ENCODE data around the gene TAL2.

Gene TAL2

GRCh38 chr9:105662184-105663104 is at the start of gene TAL2:
TAL2 (plus strand) TSS chr9:105662457; CDS start chr9:105662497, 40 bp downstream.
- no peaks in the 10 kb centered on the region for H3K36me3 ChIP-seq (ENCODE audit: insufficient read depth, low read length)
- H3K9ac ChIP-seq (ENCODE audit: low read length), result no peak within 1 kb of the TSS

GRCh38 chr9:105621001-105621400 is 41.3 kb upstream of the TAL2 start:
- no peaks in the 10 kb centered on the region for H3K4me1 ChIP-seq (ENCODE audit: insufficient read depth, low read length)
- H3K4me3 ChIP-seq (ENCODE audit: low read depth in 1 of 2, low read length in 2 of 2), result no peak overlapping the region
- H3K9ac ChIP-seq (ENCODE audit: low read length), result no peak overlapping the region
- peaks cover 5% of the 10 kb centered on the region for H3K36me3 ChIP-seq (ENCODE audit: insufficient read depth, low read length)
- no peaks in the 10 kb centered on the region for H3K9me3 ChIP-seq (ENCODE audit: low read length)
- no peaks in the 10 kb centered on the region for H3K27me3 ChIP-seq (ENCODE audit: control insufficient read depth in 1 of 2, insufficient read depth in 2 of 2, low read length in 2 of 2)
- H3K27ac ChIP-seq (ENCODE audit: low read depth, low read length), result no peak overlapping the region

More at GRCh38 chr9:105662184-105663104, at the start of gene TAL2:
- Histone ChIP-seq H3K4me1 (ENCODE audit: insufficient read depth, low read length) (no peaks in the 10 kb centered on the region), H3K27me3 (ENCODE audit: control insufficient read depth in 1 of 2, insufficient read depth in 2 of 2, low read length in 2 of 2) (peaks cover under 1% of the 10 kb centered on the region in 2 donors), H3K4me3 (ENCODE audit: low read depth in 1 of 2, low read length in 2 of 2) (no peak within 1 kb of the TSS), H3K9me3 (ENCODE audit: low read length) (no peaks in the 10 kb centered on the region), H3K27ac (ENCODE audit: low read depth, low read length) (no peak within 1 kb of the TSS)

GRCh38 chr9:105625088-105625487 is 37.2 kb upstream of the TAL2 start:
- H3K9me3 ChIP-seq (ENCODE audit: low read length), result no peaks in the 10 kb centered on the region
- H3K27me3 ChIP-seq (ENCODE audit: control insufficient read depth in 1 of 2, insufficient read depth in 2 of 2, low read length in 2 of 2), result no peaks in the 10 kb centered on the region
- no peaks in the 10 kb centered on the region for H3K4me1 ChIP-seq (ENCODE audit: insufficient read depth, low read length)
- no peak overlapping the region for H3K27ac ChIP-seq (ENCODE audit: low read depth, low read length)
- H3K36me3 ChIP-seq (ENCODE audit: insufficient read depth, low read length), result peaks cover 4% of the 10 kb centered on the region
- no peak overlapping the region for H3K9ac ChIP-seq (ENCODE audit: low read length)
- no peak overlapping the region for H3K4me3 ChIP-seq (ENCODE audit: low read depth in 1 of 2, low read length in 2 of 2)

GRCh38 chr9:105632807-105633206 is 29.4 kb upstream of the TAL2 start:
- no peaks in the 10 kb centered on the region for H3K9me3 ChIP-seq (ENCODE audit: low read length)
- H3K9ac ChIP-seq (ENCODE audit: low read length), result no peak overlapping the region
- no peaks in the 10 kb centered on the region for H3K4me1 ChIP-seq (ENCODE audit: insufficient read depth, low read length)
- no peak overlapping the region for H3K27ac ChIP-seq (ENCODE audit: low read depth, low read length)
- peaks cover 14% of the 10 kb centered on the region for H3K36me3 ChIP-seq (ENCODE audit: insufficient read depth, low read length)
- H3K27me3 ChIP-seq (ENCODE audit: control insufficient read depth in 1 of 2, insufficient read depth in 2 of 2, low read length in 2 of 2), result no peaks in the 10 kb centered on the region
- no peak overlapping the region for H3K4me3 ChIP-seq (ENCODE audit: low read depth in 1 of 2, low read length in 2 of 2)

- no peaks in the 10 kb centered on the region for H3K4me1 ChIP-seq (ENCODE audit: insufficient read depth, low read length)
- peaks cover 14% of the 10 kb centered on the region for H3K36me3 ChIP-seq (ENCODE audit: insufficient read depth, low read length)
- H3K27me3 ChIP-seq (ENCODE audit: control insufficient read depth in 1 of 2, insufficient read depth in 2 of 2, low read length in 2 of 2), result no peaks in the 10 kb centered on the region
- no peak overlapping the region for H3K4me3 ChIP-seq (ENCODE audit: low read depth in 1 of 2, low read length in 2 of 2)
- H3K9me3 ChIP-seq (ENCODE audit: low read length), result no peaks in the 10 kb centered on the region
- H3K27ac ChIP-seq (ENCODE audit: low read depth, low read length), result no peak overlapping the region
- H3K9ac ChIP-seq (ENCODE audit: low read length), result no peak overlapping the region
These were observed 28.8 kb upstream of the TAL2 start for GRCh38 chr9:105633411-105633810.

GRCh38 chr9:105636331-105636730 is 25.9 kb upstream of the TAL2 start:
- Histone ChIP-seq H3K4me3 (ENCODE audit: low read depth in 1 of 2, low read length in 2 of 2) (no peak overlapping the region), H3K4me1 (ENCODE audit: insufficient read depth, low read length) (no peaks in the 10 kb centered on the region), H3K9ac (ENCODE audit: low read length) (no peak overlapping the region), H3K27ac (ENCODE audit: low read depth, low read length) (no peak overlapping the region), H3K36me3 (ENCODE audit: insufficient read depth, low read length) (peaks cover 16% of the 10 kb centered on the region), H3K9me3 (ENCODE audit: low read length) (no peaks in the 10 kb centered on the region), H3K27me3 (ENCODE audit: control insufficient read depth in 1 of 2, insufficient read depth in 2 of 2, low read length in 2 of 2) (no peaks in the 10 kb centered on the region)

- H3K27me3 ChIP-seq (ENCODE audit: control insufficient read depth in 1 of 2, insufficient read depth in 2 of 2, low read length in 2 of 2), result no peaks in the 10 kb centered on the region
- no peak overlapping the region for H3K4me3 ChIP-seq (ENCODE audit: low read depth in 1 of 2, low read length in 2 of 2)
- no peaks in the 10 kb centered on the region for H3K4me1 ChIP-seq (ENCODE audit: insufficient read depth, low read length)
- peaks cover 18% of the 10 kb centered on the region for H3K36me3 ChIP-seq (ENCODE audit: insufficient read depth, low read length)
- H3K9ac ChIP-seq (ENCODE audit: low read length), result no peak overlapping the region
- no peak overlapping the region for H3K27ac ChIP-seq (ENCODE audit: low read depth, low read length)
- no peaks in the 10 kb centered on the region for H3K9me3 ChIP-seq (ENCODE audit: low read length)
These were observed 24.4 kb upstream of the TAL2 start for GRCh38 chr9:105637787-105638395.

- no peak overlapping the region for H3K27ac ChIP-seq (ENCODE audit: low read depth, low read length)
- no peaks in the 10 kb centered on the region for H3K9me3 ChIP-seq (ENCODE audit: low read length)
- no peaks in the 10 kb centered on the region for H3K4me1 ChIP-seq (ENCODE audit: insufficient read depth, low read length)
- peaks cover 12% of the 10 kb centered on the region for H3K36me3 ChIP-seq (ENCODE audit: insufficient read depth, low read length)
- H3K27me3 ChIP-seq (ENCODE audit: control insufficient read depth in 1 of 2, insufficient read depth in 2 of 2, low read length in 2 of 2), result no peaks in the 10 kb centered on the region
- no peak overlapping the region for H3K9ac ChIP-seq (ENCODE audit: low read length)
- H3K4me3 ChIP-seq (ENCODE audit: low read depth in 1 of 2, low read length in 2 of 2), result no peak overlapping the region
These were observed 22.3 kb upstream of the TAL2 start for GRCh38 chr9:105639936-105640335.

- Histone ChIP-seq H3K27ac (ENCODE audit: low read depth, low read length) (no peak overlapping the region), H3K36me3 (ENCODE audit: insufficient read depth, low read length) (peaks cover 4% of the 10 kb centered on the region), H3K4me3 (ENCODE audit: low read depth in 1 of 2, low read length in 2 of 2) (no peak overlapping the region), H3K9me3 (ENCODE audit: low read length) (no peaks in the 10 kb centered on the region), H3K4me1 (ENCODE audit: insufficient read depth, low read length) (no peaks in the 10 kb centered on the region), H3K27me3 (ENCODE audit: control insufficient read depth in 1 of 2, insufficient read depth in 2 of 2, low read length in 2 of 2) (no peaks in the 10 kb centered on the region), H3K9ac (ENCODE audit: low read length) (no peak overlapping the region)
These were observed 18.5 kb upstream of the TAL2 start for GRCh38 chr9:105643795-105644194.

- Histone ChIP-seq H3K4me3 (ENCODE audit: low read depth in 1 of 2, low read length in 2 of 2) (no peak overlapping the region), H3K4me1 (ENCODE audit: insufficient read depth, low read length) (no peaks in the 10 kb centered on the region), H3K27me3 (ENCODE audit: control insufficient read depth in 1 of 2, insufficient read depth in 2 of 2, low read length in 2 of 2) (no peaks in the 10 kb centered on the region), H3K36me3 (ENCODE audit: insufficient read depth, low read length) (no peaks in the 10 kb centered on the region), H3K27ac (ENCODE audit: low read depth, low read length) (no peak overlapping the region), H3K9ac (ENCODE audit: low read length) (no peak overlapping the region), H3K9me3 (ENCODE audit: low read length) (no peaks in the 10 kb centered on the region)
These were observed 15.2 kb upstream of the TAL2 start for GRCh38 chr9:105646879-105647594.

GRCh38 chr9:105647595-105648349 is 14.5 kb upstream of the TAL2 start:
- Histone ChIP-seq H3K9me3 (ENCODE audit: low read length) (no peaks in the 10 kb centered on the region), H3K9ac (ENCODE audit: low read length) (no peak overlapping the region), H3K4me3 (ENCODE audit: low read depth in 1 of 2, low read length in 2 of 2) (no peak overlapping the region), H3K27me3 (ENCODE audit: control insufficient read depth in 1 of 2, insufficient read depth in 2 of 2, low read length in 2 of 2) (no peaks in the 10 kb centered on the region), H3K27ac (ENCODE audit: low read depth, low read length) (no peak overlapping the region), H3K4me1 (ENCODE audit: insufficient read depth, low read length) (no peaks in the 10 kb centered on the region), H3K36me3 (ENCODE audit: insufficient read depth, low read length) (no peaks in the 10 kb centered on the region)
